GDM1 (cell line): ENCODE data around the gene LHPP.

Experiments used
- DNase-seq: peaks from one replicate; lab custom pipeline; 2025; lab: John Stamatoyannopoulos, UW

The LHPP gene

GRCh38 chr10:124625831-124626238, 164.2 kb downstream of the LHPP start:
- no peak for DNase-seq

DNA sequence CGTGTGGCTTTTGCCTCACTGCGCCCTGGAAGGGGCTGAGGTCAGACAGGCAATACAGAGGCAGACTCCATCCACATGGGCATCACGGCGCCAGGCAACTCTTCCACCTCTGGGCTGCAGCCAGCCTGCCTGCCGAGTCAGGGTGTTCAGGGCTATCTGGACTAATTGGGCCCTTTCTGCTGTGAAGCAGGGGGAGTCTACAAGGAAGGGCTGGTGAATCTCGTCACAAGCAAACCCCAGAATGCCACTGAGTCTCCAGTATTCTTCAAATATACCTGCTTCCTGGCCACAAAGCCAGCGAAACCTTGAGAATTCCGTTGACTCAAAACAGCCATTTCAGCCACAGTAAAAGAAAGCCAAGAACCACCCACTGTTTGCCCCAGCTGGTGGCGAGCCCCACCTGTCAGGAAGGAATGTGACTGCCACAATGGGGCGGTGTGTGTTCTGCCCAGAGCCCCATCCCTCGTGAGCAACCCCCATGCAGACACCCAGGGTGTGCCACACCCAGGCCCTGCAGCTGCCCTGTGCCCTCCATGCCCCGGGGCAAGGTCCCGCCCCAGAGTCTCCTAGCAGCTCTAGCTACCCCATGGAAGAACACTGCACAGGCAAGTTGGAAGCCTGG, 165.2 kb downstream of the LHPP start:
- no peak for DNase-seq

GRCh38 chr10:124627866-124628675, 166.4 kb downstream of the LHPP start:
- DNase-seq = no peak

DNA sequence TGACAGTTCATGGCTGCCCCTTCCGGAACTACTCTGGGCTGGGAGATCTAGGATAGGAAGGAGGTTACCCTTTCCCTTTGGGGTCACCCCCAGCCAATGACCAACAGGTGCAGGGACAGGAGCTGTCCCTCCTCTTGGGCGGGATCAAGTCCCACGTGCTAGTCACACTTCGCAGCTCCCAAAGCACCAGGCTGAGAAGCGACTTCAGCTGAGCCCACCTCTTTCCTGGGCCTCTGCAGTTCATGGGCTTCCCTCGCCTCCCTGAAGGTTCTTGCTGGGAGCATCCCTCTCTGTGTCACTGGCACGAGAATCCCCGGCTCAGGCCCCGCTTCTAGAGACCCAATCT, 167.0 kb downstream of the LHPP start:
- DNase-seq = no peak

- no peak for DNase-seq
Observed at GRCh38 chr10:124629415-124629814, 167.8 kb downstream of the LHPP start.

DNA sequence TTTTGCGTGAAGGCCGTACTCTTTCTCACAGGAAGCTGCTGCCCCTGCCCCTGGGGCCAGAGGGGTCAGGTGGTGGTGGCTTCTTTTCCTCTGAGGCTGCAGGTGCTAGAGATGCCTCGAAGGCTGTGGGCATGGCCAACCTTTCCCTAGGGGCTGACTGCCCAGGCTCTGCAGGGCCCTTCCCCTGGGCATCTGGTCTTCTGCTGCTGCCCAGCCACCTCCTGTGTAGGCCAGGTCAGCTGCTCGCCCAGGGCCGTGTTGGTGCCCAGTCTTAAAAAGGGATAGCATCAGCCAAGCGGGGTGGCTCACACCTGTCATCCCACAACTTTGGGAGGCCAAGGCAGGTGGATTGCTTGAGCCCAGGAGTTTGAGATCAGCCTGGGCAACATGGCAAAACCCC, 168.2 kb downstream of the LHPP start:
- DNase-seq = no peak

DNA sequence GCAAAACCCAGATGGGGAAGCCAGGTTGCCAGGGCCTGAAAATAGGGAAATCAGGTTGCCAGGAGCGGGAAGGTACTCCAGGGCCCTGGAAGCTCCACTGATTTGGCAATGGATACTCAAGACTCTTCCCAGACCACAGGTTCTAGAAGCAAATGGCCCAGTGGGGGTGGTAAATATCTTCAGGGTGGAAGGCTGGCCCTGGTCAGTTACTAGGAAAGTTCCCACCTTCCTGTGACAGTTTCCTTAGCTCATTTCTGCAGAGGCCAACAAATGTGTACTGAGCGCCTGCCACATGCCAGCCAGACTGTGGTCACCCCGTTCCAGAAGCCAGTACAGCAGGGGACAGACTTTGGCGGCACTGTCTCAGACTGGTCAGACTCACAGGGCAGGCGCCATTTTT, 168.9 kb downstream of the LHPP start:
- DNase-seq = no peak

- DNase-seq = peak; percentile 41
Observed at GRCh38 chr10:124632064-124632531, 170.5 kb downstream of the LHPP start.

- DNase-seq = no peak
Observed at GRCh38 chr10:124632566-124632965, 170.9 kb downstream of the LHPP start.

- DNase-seq = no peak
Observed at GRCh38 chr10:124636271-124636995, 174.8 kb downstream of the LHPP start.

GRCh38 chr10:124637091-124637700, 175.6 kb downstream of the LHPP start:
- no peak for DNase-seq

DNA sequence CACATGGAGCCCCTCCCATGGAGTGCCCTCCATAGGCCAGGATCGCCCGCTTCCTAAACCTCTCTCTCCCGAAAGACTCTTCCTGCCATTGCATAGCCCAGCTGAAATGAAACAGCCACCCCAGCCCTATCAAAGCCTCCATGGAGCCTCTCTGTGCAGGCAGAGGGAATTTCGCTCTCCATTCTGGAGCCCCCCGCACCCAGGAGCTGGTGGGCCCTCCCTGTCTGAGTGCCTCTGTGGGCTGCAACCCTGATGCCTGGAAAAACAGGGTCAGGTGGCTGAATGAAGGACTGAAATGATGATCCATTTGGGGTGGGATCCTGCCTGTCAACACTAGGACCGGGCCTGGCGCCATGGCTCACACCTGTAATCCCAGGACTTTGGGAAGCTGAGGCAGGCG, 176.1 kb downstream of the LHPP start:
- no peak for DNase-seq

DNA sequence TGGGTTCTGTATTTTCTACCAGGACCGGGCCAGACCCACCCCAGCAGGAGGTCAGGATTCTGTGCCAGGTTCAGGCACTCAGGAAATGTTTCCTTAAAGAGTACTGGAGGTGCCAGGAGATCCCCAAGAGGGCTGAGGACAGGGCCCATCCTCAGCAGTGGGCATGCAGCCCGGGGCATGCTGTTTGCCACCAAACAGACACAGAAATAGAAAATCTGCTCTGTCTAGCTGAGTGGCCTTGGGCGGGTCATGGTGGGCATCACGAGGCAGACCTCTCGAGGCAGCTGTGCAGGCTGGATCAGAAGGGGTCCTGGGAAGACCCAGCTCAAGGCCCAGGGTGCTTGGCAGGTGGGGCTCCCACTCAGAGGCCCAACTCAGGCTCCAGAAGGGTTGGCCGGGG, 177.6 kb downstream of the LHPP start:
- no peak for DNase-seq

DNA sequence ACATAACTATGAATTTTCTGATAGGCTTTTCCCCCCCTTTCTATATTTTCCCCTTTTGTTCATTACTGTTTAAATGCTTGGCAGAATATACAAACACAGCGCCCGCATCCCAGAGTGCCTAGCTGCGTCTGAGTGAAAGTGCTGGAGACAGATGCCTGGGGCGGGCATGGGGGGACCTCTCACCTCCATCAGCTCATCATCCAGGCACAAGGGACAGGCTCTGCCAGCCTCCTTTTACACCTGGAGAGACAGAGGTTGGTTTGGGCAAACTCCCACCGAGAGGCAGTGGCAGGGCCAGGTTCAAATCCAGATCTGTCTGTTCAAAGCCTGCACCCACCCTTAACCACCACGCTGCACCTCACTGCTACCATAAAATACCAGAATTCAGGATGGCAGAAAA, 178.0 kb downstream of the LHPP start:
- no peak for DNase-seq

- DNase-seq = no peak
Observed at GRCh38 chr10:124640056-124640455, 178.4 kb downstream of the LHPP start.

GRCh38 chr10:124640538-124641231, 179.1 kb downstream of the LHPP start:
- DNase-seq = peak; percentile 26

- peak; percentile 64 for DNase-seq
Observed at GRCh38 chr10:124641282-124642087, 179.9 kb downstream of the LHPP start.

DNA sequence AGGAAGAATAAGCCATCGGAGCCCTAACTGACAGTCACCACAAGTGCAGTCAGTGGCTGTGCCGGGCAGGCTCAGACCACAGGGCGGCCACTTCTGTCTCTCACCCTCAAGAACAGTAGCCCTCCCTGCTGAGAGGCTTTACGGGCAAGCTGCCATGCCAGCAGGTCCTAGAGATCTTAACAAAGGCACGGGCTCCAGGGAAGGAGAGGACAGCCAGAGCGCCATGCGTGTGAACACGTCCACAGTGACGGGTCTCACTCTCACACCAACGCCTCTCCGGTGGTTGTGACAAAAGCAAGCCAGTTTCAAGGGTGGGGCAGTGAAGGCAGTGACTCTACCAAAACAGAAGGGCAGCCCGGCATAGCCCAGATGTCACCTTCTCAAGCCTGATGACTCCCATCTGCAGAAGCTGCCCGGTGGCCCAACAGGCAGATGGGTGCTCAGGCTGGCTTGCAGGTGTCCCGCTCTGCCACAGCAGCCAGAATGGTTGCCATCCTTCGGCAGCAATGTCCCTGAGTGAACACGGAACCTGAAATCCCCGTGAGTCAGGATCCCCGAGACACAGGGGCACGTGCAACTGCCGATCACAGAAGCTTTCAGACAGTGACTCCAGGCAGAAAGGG, 180.6 kb downstream of the LHPP start:
- DNase-seq = no peak

DNA sequence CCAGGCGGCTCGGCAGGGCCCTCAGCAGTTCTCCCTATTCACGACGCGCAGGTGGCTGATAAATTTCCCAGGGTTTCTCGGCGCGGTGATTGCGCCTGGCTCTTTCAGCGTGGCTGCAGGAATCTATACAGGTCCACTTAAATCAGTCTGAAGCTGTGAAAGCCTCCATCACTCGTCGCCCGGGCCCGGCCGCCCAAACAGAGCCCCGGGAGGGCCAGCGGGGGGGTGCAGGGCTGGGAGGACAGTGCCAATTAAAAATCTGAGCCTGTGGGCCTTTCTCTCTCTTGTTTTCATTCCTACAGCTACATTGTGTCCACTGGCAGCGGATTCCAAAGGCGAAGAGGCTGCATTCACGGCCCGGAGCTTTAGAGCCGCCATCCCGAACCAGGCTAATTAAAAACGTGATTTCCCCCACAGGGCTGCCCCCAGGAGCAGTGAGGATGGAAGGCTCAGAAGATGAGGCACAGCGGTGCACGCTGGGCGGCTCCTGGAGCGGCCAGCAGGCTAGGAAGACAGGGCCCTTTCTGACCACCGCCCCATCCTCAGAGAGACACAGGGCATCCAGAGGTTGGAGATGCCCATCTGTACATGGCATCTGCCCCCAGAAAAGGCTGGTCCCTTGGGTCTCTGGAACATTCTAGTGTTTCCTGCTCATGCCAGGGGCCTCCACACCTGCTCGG, 181.8 kb downstream of the LHPP start:
- no peak for DNase-seq

- no peak for DNase-seq
Observed at GRCh38 chr10:124644236-124644635, 182.6 kb downstream of the LHPP start.
